ENCODE data around the gene SEC24D.

SEC24D gene

DNA sequence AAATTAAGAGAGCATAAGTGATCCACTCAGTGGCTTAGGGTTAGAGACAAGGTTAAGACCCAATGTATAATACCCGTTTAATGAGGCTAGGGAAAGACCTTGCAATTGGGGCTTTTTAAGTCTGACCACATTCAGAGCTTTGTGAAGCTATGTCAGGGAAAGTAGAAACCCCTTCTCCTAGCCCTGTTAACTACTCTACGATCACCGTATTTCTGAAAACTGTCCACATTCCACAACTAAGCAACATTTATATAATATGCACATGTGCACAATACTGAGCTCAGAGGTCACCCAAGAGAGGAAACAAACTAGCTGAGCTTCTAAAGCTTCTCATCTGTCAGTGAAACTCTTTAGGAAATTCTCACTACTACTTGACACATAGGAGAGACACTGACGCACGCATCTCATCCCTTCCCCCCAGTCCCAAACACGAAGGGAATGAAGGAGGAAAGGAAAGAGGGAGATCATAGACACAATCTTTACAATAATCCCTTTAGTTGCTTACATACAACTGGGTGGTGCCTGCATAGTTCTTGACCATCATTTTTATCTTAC lies 94.5 kb downstream of the SEC24D start:
- peaks cover 5% of the 10 kb centered on the region; the same call in 1 of the 2 replicates for H3K36me3 ChIP-seq (ENCODE audit: low read length)
- no peak for TF ChIP-seq EZH2phosphoT487 (conservative IDR thresholded peaks at IDR 0.05; ENCODE audit: low read length)
- TF ChIP-seq, protein P1, sequence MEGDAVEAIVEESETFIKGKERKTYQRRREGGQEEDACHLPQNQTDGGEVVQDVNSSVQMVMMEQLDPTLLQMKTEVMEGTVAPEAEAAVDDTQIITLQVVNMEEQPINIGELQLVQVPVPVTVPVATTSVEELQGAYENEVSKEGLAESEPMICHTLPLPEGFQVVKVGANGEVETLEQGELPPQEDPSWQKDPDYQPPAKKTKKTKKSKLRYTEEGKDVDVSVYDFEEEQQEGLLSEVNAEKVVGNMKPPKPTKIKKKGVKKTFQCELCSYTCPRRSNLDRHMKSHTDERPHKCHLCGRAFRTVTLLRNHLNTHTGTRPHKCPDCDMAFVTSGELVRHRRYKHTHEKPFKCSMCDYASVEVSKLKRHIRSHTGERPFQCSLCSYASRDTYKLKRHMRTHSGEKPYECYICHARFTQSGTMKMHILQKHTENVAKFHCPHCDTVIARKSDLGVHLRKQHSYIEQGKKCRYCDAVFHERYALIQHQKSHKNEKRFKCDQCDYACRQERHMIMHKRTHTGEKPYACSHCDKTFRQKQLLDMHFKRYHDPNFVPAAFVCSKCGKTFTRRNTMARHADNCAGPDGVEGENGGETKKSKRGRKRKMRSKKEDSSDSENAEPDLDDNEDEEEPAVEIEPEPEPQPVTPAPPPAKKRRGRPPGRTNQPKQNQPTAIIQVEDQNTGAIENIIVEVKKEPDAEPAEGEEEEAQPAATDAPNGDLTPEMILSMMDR (IDR thresholded peaks at IDR 0.05; ENCODE audit: insufficient read depth, low read length, poor library complexity, severe bottlenecking) = no peak
- no peak overlapping the region for H3K4me2 ChIP-seq (ENCODE audit: low read depth, low read length, poor library complexity, severe bottlenecking)
- no peak overlapping the region for H3K9ac ChIP-seq (ENCODE audit: low read length)
- H3K4me3 ChIP-seq (ENCODE audit: insufficient read depth, low read length, poor library complexity, severe bottlenecking) = no peak overlapping the region
- H3K9me2 ChIP-seq (replicated peaks; ENCODE audit: insufficient read depth, low read length) = no peaks in the 10 kb centered on the region
- no peaks in the 10 kb centered on the region for H4K20me1 ChIP-seq (ENCODE audit: low read depth, low read length)
- H3K79me2 ChIP-seq (ENCODE audit: insufficient read depth, low read length) = no peaks in the 10 kb centered on the region
- H3K27ac ChIP-seq (ENCODE audit: low read depth, low read length) = no peak overlapping the region
- H3F3A ChIP-seq (ENCODE audit: insufficient read depth) = no peaks in the 10 kb centered on the region
- no peak overlapping the region for H2AFZ ChIP-seq (ENCODE audit: low read depth, low read length, severe bottlenecking)
- H3K27me3 ChIP-seq (ENCODE audit: low read length) = no peaks in the 10 kb centered on the region
- H3K9me3 ChIP-seq (ENCODE audit: insufficient read depth, low read length) = no peaks in the 10 kb centered on the region

DNA sequence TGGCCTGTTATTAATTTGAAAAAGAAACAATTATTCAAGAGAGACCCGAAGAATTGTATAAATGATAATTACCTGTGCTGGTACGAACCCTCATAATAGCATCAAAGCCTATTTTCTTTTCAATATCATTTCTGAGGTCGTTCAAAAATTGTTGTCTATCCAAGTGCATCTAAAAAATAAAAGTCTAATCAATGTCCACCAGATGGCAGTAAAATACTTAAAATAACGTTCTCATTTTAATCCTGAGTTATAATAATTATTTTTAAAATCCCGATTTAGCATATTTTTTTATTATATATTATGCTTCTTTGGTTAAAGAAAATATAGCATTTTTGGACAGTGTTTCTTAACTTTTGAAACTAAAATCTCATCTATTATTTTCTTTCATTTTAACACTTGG lies 95.1 kb downstream of the SEC24D start:
- no peak overlapping the region for H3K4me3 ChIP-seq (ENCODE audit: insufficient read depth, low read length, poor library complexity, severe bottlenecking)
- H3K9ac ChIP-seq (ENCODE audit: low read length) = no peak overlapping the region
- no peaks in the 10 kb centered on the region for H3K9me3 ChIP-seq (ENCODE audit: insufficient read depth, low read length)
- H4K20me1 ChIP-seq (ENCODE audit: low read depth, low read length) = no peaks in the 10 kb centered on the region
- H3K79me2 ChIP-seq (ENCODE audit: insufficient read depth, low read length) = no peaks in the 10 kb centered on the region
- no peaks in the 10 kb centered on the region for H3F3A ChIP-seq (ENCODE audit: insufficient read depth)
- H3K36me3 ChIP-seq (ENCODE audit: low read length) = peaks cover 5% of the 10 kb centered on the region; the same call in 1 of the 2 replicates
- H3K9me2 ChIP-seq (replicated peaks; ENCODE audit: insufficient read depth, low read length) = no peaks in the 10 kb centered on the region
- H2AFZ ChIP-seq (ENCODE audit: low read depth, low read length, severe bottlenecking) = no peak overlapping the region
- no peak for TF ChIP-seq EZH2phosphoT487 (conservative IDR thresholded peaks at IDR 0.05; ENCODE audit: low read length)
- TF ChIP-seq, protein P1 (IDR thresholded peaks at IDR 0.05; ENCODE audit: insufficient read depth, low read length, poor library complexity, severe bottlenecking) = no peak
- H3K4me2 ChIP-seq (ENCODE audit: low read depth, low read length, poor library complexity, severe bottlenecking) = no peak overlapping the region
- no peak overlapping the region for H3K27ac ChIP-seq (ENCODE audit: low read depth, low read length)
- H3K27me3 ChIP-seq (ENCODE audit: low read length) = no peaks in the 10 kb centered on the region

DNA sequence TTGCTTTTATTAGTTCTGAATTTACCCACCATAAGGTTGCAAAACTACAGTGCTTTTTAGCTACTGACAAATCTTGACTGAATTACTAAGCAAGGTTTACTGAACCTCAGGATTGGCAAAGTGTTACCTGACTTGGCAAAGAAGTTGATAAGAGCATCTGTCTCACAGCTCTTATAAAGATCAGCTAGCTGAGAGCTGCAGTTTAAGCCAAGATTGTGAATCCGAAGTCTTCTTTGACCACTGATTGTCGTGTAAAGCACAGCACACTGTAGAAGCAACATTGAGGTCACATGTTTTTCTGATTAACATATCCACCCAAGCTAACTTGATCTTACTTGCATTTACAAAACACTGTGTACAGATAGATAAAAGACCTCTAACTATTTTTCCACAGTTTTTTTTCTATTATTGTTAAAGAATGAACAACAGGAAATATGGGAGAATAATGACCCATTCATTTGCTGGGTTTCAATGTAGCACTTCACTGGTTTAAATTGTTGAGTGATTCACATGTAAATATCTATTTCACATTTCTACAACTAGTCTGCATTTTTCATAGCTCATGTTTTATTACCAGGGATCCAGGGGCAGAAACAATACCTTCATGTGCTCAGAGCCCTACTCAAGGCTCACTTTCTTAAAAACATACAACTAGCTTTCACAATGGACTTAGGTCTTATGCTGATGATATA lies 96.8 kb downstream of the SEC24D start:
- Histone ChIP-seq H3K9me3 (ENCODE audit: insufficient read depth, low read length) (no peaks in the 10 kb centered on the region), H2AFZ (ENCODE audit: low read depth, low read length, severe bottlenecking) (no peak overlapping the region), H3K9ac (ENCODE audit: low read length) (no peak overlapping the region), H3K9me2 (replicated peaks; ENCODE audit: insufficient read depth, low read length) (no peaks in the 10 kb centered on the region), H3K36me3 (ENCODE audit: low read length) (peaks cover 5% of the 10 kb centered on the region; the same call in 1 of the 2 replicates), H3K27me3 (ENCODE audit: low read length) (no peaks in the 10 kb centered on the region), H3K4me3 (ENCODE audit: insufficient read depth, low read length, poor library complexity, severe bottlenecking) (no peak overlapping the region), H3K79me2 (ENCODE audit: insufficient read depth, low read length) (no peaks in the 10 kb centered on the region), H3K27ac (ENCODE audit: low read depth, low read length) (no peak overlapping the region), H3F3A (ENCODE audit: insufficient read depth) (no peaks in the 10 kb centered on the region), H4K20me1 (ENCODE audit: low read depth, low read length) (no peaks in the 10 kb centered on the region), H3K4me2 (ENCODE audit: low read depth, low read length, poor library complexity, severe bottlenecking) (no peak overlapping the region)
- TF ChIP-seq EZH2phosphoT487 (conservative IDR thresholded peaks at IDR 0.05; ENCODE audit: low read length) = no peak
- TF ChIP-seq, protein P1 (IDR thresholded peaks at IDR 0.05; ENCODE audit: insufficient read depth, low read length, poor library complexity, severe bottlenecking) = no peak

All from SU-DHL-6 (cell line).